GM18498 (cell line): ENCODE data around the gene SERPINH1.
"Not testable (repeated sequence)": the region's sequence is repeated elsewhere in the genome, so short reads cannot be mapped to it uniquely, and the experiment has no call there.

Experiments used
- ATAC-seq: cut with Tn5 transposase; IDR thresholded peaks from one replicate; pipeline ENCODE4 v1.9.1; 2021; ENCODE audit warnings: mild to moderate bottlenecking, moderate library complexity; ENCODE audit not compliant: unreplicated experiment

The SERPINH1 gene

DNA sequence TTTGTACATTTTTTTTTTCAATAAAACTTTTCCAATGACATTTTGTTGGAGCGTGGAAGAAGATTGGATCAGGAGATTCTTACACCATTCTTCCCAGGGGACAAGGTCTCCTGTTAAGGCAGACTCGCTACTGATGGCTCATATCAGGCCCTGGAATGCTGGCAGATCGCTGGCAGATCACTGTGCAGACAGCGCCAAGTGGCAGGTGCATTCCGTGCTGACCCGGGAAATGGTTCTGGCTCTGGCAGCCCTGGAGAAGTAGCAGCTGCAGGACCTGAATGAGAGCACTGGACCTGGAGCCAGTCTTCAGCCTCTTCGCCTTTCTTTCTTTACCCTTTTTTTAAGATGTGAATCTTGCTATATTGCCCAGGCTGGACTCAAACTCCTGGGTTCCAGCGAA, 10.7 kb downstream of the SERPINH1 start:
- ATAC-seq = no peak

DNA sequence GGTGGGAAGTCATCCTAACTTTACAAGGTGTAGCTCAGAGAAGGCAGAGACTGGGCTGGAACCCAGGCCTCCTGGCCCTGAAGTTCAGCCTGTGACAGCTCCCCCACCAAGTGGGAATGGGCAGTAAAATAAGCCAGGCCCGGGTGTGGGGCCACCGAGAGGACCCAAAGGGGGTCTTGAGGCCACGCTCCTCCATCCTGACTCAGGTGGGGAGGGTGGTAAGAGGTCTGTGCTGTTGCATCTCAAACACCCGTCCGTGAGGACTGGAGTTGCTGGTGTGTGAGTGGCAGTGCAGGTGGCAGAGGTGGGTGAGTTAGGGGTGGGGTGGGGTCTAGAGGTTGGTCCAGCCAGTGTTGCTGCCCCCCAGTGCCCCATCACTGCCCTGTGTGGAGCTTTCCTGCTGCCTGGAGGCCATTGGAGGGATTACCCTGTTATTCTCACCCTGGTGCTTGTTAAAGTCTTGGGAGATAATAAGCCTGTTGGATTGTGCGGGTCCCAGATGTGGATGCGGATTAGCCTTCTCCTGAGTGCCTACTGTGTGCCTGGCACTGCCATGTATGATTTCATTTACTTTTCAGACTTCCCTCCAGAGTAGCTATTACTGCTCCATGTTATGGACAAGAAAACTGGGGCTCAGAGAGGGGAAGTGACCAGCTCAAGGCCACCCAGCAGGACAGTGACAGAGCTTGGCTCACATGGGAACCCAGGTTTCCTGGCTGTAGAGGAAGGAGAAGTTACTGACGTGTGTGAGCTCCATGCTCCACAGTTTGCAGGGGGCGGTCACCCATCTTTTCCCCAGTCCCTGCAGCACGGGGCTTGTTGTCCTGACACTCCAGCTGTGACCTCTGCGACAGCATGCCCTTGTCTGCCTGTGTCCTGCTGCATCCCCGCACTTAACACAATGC, 12.9 kb downstream of the SERPINH1 start:
- ATAC-seq = no peak

DNA sequence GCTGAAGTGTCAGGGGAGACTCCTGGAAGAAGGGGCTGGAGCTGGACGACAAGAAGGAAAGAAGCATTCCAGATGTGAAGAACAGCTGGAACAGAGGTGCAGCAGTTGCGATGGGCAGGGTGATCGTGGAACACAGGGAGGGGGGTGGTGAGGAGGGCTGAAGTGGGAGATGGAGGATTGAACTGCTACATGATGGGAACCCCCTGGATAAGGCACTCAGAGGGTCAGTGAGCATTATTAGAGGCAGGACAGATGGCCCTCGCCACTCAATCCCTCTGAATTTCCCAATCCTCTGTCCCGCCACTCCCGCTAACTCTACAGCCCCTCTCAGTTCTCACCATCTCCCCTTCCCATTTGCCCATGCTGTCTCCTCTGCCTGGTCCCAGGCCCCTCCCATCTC, 14.0 kb downstream of the SERPINH1 start:
- ATAC-seq = no peak

DNA sequence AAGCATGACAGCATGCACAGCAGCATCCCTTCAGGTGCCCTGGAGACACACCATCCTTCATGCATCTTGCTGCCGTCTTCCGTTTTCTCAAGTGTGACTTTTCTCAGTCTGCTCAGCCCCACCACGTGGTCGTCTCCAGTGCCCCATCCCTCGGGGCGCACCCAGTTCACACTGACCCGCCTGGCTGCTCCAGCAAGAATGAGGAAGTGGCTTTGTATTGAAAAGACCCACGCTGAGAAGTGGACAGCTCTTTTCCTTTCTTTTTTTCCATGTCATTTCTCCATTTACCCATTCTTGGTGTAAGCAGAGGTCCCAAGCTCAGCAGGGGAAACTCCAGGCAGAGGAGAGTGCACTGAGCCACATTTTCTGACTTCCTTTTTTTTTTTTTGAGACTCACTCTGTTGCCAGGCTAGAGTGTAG, 14.5 kb downstream of the SERPINH1 start:
- ATAC-seq = peak; percentile 78

DNA sequence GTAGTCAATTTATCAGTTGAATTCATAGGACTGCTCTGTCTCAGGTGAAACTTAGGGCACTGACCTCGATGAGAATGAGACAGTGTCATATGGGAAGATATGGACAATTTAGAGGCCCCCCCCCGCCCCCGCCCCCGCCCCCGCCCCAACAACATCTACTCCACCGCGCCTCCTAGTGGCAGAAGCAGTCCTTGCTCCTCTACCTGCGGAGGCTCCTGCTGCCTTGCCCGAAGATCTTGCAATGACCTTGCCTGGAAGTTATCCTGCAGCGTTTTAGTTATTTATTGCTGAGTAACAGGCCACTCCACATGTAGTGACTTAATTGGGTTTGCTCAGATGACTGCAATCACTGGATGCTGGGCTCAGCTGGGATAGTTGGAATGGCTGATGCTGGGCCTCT, 15.2 kb downstream of the SERPINH1 start:
- no peak for ATAC-seq

DNA sequence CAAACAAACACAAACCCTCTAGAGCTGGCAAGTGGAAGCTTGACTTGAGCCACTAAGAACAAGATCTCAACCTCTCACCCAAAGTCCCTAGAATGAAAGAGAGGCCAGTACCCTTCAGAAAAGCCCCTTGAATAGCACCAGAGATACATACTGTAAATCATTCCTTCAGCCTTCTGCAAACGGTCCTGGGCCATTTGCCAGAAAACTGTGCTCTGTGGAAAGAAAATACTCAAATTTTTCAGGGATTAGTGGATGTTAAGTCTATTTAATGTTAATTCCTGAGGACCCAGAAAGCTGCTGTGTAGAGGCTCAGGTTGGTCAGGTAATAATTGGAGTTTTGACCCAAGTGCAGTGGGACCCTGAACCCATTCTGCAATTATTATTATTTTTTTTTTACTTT, 16.9 kb downstream of the SERPINH1 start:
- no peak for ATAC-seq

DNA sequence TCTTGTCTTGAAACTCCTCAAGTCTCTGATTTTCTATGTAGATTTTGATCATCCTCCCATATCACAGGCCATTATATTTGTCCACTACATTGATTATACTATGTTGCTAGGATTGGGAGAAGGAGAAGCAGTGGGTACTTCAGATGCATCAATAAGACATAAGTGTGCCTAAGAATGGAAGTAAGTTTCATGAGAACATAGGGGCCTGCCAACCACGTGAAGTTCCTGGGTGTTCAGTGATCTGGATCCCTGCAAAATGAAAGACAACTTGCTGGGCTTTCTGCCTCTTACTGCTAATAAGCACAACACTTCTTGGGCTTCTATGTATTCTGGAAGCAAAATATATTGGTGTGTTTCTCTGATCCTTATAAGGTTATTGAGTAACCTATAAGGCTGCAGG, 17.8 kb downstream of the SERPINH1 start:
- no peak for ATAC-seq

DNA sequence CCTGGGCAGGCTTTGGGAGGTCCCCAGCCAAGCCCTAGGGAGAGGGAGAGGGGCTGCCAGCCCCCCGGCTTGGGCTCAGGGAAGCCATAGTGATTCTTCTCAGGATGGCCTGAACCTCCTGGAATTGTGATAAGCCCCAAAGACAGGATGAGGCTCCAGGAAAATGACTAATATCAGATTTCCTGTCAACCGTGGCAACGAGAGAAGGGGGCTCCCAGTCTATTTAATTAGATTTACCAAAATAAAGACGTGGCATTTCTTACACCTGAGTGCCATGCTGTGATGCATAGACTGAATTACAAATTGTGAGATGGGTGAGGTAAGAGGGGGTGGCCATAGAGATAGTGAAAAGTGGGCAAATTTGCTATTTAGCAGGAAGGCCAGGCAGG, 20.4 kb downstream of the SERPINH1 start:
- no peak for ATAC-seq

DNA sequence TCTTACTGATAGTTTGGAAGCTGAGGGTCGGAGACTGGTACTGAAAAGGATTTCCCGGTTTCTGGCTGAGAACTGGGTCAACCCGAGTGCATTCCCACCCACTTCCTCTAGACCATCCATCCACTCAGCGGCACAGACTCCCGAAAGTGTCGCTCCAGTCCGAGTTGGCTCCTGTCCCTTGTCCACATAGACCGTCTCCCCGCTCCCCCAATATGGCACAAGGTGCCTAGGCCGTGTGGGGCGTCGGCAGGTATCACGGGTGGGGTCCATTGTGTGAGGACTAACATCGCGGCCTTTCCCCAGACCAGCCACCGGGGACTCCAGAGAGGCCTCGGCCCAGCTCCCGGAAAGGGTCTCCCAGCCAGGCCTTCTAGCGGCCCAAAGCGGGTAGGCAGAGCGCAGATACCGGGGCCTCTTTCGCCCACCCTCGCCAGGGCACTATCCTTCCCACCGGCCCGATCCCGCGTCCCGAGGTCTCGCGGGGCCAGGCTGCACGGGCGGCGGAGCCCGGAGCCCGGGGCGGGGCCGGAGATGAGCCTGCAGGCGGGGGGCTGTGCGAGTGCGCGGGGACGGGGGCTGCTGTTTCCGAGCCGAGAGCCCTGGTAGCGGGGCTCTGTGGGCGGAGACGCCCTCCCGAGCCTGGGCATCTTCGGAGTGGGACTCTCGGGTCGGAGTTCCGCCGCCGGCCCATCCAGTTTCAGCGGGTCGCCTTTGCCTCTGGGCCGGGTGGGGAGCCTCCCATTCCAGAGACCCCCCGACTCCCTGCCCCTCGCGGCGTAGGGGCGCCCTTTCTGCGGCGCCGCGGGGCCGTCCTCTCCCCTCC, 21.1 kb downstream of the SERPINH1 start:
- ATAC-seq = peak; percentile 89

DNA sequence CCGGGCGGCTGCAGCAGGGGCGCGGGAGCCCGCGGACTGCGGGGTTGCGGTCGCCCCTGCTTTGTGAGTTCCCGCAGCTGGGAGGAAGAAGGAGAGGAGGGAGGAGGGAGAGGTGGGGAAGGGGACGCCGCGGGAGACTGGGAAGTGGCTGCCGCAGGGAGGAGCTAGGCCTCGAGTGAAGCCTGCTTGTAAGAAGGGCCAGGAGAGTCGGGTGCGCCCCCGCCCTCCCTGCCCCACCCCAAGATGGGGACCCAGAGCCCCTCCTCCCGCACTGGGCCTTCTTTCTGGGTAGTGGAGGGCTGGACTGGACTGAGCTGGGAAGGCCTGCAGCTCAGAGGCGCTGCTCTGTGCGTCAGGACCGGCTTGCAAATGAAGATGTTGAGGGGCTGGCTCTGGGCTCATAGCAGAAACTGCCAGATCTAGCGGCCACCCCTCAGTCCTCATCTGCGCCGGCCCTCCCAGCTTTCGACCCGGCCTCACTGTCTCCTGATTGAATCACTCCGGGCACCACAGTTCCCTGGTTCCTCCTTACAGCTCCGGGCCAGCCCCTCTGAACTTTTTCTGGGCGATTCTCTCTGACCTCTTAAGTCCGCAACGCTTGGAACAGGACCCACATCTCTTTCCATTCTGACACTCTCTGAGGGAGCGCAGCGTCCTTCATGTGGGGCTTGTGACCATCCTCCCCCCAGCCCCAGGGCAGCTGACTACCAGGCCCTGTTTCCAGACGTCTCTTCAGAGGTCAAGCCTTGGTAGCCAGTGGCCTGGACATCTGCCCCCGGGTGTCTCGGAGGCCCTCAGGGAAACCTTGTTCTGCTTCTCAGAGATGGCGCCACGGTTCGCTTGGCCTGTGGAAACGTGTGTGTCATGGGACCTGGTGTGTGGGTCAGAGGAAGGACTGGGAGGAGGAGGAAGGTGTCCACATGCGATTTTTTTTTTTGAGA, 21.9 kb downstream of the SERPINH1 start:
- peak; percentile 16 for ATAC-seq

DNA sequence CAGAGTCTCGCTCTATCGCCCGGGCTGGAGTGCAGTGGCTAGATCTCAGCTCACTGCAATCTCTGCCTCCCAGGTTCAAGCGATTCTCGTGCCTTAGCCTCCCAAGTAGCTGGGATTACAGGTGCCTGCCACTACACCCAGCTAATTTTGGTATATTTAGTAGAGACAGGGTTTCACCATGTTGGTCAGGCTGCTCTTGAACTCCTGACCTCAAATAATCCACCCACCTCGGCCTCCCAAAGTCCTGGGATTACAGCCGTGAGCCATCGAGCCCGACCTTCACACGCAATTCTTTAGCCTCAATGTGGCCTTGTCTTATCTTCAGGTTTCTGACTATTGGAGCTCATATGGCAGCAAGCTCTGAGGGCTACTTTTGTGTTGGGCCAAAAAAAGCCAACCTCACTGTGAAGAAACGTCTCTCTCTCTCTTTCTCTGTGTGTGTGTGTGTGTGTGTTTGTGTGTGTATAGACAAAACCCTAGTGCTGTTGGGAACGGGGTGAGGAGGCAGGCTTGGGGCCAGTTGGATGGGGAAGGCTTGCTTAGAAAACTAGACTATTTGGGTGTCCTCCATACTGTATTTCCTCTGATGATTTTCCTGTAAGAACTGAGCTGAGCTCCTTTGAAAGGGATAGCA, 22.7 kb downstream of the SERPINH1 start:
- ATAC-seq = not testable (repeated sequence)

DNA sequence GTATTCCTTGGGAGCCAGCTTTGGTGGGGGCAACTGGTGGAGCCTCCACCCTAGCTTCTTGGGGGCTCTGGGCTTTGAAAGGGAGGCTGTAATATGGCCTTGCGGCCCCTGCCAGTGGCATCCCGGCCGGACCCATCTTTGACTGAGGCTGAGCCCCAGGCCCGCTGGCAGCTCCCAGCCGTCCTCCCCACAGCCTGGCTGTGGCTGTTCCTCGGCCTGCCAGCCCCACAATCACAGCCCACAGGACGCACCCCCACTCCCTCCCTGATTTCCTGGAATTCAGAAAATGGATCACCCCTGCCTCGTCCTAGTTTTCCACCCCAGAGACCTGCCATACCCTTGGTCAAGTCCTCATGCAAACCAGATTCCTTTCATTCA, 23.2 kb downstream of the SERPINH1 start:
- ATAC-seq = no peak

DNA sequence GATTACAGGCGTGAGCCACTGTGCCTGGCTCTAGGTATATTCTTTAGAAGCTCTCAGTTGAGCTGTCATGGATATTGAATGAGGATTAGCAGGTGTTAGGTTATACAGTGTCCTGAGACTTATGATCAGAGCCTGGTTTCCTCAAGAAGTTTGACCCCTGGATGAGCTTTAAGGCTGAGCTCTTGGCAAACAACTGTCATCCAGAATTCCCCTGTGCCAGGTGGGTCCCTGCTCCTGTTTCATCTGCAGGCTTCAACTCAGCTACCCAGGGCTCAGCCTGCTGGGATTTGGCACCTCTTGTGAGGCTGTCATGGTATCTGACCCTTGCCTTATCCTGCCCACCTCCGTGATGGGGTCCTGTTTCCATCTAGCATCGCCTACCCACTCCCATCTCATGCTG, 24.3 kb downstream of the SERPINH1 start:
- ATAC-seq = no peak

DNA sequence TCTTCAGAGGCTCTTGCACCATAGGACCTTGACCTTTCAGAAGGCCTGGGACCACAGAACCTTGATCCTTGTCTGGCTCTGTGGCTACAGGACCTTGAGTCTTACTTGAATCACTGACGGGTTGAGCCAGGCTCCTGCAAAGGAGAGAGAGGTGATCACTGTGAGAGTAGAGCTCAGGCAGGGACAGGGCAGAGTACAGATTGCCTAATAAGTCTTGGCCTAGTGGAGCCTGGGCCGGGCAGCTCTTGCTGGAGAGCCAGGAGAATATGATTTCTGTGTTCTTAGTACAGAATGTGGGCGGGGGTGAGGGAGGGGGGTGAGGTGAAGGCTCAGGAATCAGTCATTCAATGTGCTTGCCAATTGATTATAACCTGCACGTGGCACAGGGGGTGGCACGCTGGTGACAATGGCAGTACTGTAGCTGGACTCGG, 26.0 kb downstream of the SERPINH1 start:
- ATAC-seq = no peak

DNA sequence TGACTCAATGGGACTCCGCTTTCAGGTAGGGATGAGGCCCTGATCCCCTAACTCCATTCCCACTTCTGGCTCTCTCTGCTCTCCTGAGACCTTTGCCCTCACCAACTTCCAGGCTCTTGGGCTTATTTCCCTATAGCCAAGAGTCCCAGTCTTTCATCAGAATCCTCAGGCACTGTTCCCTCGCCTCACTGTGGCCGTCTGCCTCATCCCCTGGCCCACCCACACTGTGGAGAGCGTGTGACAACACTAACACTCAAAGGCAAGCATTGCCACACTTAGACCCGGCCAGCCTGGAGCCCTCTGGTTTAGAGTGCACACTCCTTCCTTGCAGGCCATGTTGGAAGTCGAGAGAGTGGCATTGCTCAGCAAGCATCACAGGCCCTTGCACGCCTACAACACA, 27.0 kb downstream of the SERPINH1 start:
- no peak for ATAC-seq

DNA sequence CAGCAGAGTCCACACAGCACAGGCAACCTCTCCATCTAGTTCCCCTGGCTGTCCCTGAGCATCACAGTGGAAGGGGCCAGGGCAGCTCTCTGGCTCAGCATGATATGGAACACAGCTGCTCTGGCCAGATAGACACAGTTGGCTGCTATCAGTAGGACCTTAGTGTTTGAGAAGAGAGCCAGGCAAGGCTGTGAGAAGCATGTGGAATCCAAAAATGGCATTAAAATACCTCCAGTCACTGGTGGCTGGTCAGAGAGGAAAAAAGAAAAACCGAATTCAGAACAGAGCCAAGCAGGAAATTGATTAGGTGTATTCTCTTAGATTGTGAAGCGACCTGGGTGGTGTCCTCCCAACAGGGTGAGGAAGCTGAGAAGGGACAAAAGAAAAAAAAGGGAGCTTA, 27.9 kb downstream of the SERPINH1 start:
- no peak for ATAC-seq

DNA sequence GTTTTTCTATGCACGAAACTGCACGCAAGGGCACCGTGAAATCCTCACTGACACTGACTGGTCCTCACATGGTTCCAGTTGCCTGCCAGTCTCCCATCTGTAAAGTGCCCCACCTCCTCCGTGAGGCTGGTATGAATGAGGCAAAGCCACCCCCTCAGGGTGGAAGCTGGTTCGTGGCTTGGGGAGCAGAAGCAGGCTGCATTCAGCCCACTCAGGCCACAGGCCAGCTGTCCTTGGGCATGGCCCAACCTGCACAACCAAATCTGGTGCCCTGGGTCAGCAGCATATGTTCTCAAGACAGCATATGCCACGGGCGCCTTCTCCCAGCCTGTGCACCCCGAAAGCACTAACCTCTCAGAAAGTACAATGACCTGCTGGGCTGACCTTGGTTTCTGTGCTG, 29.3 kb downstream of the SERPINH1 start:
- no peak for ATAC-seq

DNA sequence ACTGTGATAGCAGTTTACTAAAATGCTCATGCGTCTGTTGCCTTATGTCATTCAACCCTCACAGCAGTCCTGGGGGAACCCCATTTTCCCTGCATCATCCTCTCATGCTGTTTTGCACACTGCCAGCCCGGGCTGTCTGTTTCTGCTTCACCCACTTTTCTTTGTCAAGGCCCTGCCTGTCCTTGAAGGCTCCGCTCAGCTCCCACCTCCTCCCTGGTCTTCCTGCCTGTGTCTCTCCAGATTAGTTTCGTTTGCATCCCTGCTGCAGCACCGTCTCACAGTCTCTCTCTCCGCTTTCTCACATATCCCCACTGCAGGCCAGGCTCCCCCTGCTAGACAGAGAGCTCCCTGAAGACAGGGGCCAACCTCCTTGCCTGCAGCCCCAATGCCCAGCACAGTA, 29.9 kb downstream of the SERPINH1 start:
- ATAC-seq = no peak

DNA sequence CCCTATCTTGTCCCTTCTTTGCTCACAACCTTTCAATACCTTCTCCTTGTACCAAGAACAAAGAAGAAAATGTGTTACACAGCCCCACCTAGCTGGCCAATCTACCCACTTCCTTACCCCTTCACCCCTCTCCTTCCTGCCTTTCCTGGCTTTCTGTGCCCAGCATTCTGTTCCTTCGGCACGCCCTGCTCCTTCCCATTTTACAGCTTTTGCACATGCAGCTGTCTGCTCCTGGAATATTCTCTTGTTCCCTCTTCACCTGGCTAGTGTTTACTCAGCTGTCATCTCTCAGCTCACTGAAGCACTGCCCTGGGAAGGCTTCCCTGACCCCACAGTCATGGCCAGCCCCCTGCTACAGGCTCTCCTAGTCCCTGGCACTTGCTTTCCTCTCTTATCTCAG, 30.7 kb downstream of the SERPINH1 start:
- ATAC-seq = no peak

DNA sequence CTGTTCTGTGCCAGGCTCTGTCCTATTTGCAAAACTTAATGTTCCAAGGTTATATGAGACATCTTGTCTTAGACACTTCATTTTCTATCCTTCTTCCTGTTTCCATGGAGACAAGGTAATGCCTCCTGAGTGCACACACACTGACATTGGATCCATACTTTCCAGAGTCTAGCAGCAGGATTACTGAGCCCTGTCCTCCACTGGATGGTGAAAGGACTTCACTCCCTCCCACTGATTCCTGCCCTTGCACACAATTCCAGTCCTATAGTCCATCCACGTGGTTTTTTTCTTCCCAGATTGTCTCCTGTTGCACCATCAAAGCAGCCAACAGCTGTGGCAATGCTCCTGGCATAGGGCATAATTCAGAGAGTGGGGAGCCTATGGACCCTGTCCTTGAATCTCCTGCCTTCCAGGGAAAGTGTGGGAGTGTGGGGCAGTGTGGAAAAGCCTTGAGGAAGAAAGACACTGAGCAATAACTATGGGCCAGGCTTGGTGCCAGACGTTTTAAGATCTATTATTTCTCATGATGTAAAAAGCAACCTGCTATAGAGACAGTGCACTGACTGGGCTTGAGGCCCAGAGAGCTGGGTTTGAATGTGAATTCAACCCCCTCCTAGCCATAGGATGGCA, 31.3 kb downstream of the SERPINH1 start:
- no peak for ATAC-seq
